Measurements from ENCODE around the gene HOXD1.

Gene HOXD1

DNA sequence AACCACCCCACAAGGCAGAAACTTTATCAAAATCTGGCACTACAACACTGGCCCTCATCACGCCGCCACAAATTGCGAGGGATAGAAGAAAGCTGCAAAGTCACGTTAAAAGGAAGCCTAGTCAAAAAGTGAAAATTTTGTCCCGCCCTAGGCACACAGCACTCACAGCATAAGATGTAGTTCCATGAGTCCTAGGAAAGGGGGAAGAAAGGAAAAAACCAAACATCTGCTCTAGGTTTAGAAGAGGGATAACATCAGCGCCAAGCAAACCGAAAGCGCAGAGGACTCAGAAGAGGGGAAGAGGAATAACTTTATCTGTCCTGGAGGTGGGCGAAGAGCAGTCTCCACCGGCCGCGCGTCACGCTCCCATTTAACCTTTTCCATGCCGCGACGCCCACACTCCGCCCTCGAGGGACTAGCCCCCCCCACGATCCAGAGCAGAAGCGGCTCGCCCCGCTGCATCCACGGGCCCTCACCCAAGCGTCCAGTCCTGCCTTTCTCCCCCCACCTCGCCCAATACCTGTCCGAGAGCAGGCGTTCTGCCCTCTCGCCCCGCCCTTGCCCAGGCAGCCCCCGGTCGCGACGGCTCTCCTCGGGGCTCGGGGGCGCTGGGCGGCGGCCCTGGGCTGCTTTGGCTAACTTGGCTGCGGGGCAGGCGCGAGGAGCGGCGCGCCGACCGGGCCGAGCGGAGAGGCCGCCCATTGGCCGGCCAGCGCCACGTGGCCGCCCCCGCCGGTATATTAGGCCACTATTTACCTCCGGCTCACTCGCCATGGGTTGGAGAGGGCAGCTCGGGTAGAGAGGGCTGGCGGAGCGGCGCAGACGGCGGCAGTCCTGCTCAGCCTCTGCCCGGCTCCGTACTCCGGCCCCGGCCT lies at the start of gene HOXD1:
Gene HOXD1 (plus strand): TSS at position 770 of the 875 bp plus-strand sequence. CDS start 134 bp downstream, outside the sequence.
- no peak for DNase-seq (ENCODE audit: low read depth)

DNA sequence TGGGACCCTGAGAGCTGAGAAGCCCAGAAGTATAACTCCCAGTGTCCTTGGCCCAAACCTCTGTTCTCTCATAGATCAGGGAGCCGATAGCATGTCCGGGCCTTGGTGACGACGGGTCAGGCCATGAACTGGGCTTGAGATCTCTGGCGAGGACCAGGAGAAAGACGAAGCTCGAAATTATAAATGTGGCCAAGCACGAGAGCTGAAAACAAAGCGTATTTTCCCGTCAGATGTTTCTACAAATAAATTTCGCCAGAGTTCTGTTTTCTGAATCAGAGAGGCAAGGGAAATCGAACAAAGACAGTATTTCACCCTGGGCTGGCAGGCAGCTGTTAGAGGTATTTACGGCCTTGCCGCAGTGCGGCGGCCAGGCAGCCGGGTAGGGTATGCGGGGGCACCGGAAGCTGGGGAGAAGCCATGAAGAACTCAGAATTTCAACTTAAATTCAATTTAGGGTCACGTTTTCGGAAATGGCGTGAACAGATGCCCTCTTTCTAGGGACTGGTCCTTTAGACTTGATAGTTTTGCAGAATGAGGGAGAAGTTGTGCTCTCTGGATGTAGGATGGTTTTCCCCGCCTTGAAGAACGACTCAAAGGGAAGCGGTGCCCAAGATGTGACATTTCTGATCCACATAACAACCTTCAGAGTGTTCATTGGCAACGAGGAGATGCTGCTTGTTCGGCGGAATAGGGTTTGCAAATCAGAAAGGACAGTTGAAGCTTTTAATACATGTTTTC lies 49.4 kb upstream of the HOXD1 start:
- no peak for DNase-seq (ENCODE audit: low read depth)

DNA sequence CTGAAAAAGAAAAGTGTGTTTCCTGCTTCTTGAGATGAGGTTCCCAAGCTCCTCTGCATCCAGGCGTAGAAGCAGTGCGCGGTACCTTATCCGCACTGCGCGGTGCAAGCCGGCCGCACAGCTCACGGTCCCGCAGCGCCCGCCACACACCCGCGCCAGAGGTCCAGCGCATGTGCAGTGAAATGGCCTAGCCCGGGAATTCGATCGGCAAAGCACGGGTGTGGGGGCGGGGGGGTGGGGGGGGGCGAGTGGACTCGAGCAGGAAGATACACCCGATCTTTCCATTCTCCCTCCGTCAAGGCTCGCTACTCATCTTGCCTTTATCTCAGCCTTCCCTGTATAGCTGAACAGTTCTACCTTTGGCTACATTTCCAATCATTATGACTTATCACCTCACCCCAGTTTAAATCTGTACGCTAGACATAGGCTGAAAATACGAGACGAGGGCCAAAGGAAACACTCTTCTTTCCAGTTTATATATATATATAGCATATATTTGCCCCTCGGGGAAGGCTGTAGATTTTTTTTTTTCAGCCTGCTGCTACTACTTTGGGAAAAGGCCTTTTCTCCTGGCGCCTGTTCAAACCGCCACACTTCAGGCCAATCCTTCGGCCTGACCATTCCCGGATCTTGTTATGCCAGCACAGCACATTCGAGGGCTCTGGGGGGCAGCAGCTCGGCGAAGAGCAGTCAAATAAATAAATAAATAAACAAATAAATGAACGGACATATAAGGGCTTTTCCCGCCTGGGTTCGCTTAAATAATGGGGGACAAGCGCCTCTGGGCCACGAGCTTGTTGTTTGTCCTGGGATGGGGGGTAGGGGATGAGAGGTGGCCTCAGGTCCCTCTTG lies 48.6 kb upstream of the HOXD1 start:
- DNase-seq (ENCODE audit: low read depth), result no peak

DNA sequence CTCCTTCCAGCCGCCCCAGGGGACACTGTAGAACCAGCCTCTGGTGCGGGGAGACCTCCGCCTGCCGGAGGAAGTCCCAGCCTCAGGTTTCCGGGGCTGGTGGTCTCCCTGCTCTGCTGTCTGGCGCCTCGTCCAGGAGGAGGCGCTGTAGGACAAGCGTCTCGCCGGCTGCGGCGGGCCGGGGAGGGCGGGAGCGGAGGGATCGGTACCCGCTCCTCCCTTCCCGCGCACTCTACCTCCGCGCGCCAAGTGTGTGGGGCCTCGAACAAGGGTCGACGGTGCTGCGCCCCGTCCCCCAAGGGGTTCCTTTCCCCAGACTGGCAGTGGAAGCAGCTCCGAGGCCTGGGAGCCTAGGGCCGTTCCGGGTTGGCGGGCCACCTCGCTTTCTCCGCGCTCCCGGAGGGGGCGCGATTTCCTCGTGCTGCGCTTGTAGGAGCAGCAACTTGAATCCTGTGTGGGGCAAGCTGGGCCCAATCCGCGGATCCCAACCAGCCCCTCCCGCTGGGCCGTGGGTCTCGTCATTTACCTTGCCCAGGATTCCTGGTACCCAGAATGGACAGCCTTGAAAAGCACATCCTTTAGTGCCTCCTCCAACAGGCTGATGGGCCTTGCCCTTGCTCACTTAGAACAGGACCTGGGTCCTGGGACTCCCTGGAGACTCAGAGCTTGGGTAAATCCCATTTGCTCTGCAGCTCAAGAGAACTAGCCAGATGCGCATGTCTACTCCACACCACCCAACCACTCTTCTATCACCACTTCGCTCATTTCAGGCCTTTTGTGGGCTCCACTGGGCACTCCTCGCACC lies 47.8 kb upstream of the HOXD1 start:
- DNase-seq (ENCODE audit: low read depth), result peak; percentile 42

DNA sequence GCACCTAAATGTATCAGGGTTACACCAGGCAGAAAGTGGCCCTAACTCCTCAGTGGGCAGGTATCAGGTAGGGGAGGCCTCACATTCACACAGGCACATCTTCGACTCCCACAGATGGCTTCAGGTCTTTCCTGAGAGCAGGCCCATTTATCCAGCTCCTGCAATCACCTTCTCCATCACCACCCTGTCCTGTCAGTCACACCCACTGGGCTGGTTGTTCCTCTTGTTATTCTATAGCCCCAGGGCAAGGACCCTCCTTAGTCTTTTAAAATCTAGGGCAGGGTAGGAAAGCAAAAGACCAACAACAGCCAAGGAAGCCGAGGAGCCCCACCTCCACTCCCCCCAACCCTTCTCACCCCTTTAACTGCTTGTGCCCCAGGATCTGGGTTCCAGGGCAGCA lies 46.2 kb upstream of the HOXD1 start:
- no peak for DNase-seq (ENCODE audit: low read depth)

DNA sequence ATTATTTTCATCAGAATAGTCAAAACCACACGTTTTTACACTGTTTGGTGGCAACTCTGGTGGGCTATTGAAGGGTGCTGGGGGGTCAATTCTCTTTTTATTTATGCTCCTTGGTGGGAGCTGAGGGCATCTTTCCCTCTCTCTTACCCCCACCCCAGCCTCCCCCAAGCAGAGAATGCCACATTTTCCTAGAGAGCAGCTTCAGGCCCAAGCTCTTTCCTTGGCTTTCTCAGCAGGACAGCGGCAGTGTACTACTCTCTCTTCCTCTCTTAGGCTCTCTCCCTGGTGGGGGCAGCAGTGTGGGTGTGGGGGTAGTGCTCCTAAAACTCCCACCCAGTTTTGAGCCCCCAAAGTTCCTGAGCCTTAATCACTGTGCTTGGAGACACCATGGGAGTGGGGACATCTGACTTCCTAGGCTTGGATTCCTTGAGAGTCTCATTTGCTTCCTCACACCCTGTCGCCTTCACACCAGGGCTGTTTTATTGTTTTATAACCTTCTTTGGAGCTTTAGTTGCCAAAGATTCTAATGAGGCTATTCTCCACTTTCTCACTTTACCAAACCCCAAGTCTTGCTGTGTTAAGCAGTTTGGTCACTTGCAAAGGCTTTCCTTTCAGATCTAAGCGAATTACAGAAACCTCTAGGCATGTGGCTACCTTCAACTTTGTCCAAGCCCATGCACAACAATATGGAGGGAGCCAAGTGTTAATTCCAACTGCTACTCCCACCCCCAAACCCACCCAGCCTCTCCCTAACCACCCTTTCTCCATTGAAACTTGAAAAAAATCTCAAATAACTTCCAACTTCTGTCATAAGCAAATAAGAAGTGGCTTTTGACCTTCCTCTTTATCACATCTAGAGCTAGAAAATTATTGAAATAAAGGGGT lies 43.1 kb upstream of the HOXD1 start:
- DNase-seq (ENCODE audit: low read depth), result no peak

DNA sequence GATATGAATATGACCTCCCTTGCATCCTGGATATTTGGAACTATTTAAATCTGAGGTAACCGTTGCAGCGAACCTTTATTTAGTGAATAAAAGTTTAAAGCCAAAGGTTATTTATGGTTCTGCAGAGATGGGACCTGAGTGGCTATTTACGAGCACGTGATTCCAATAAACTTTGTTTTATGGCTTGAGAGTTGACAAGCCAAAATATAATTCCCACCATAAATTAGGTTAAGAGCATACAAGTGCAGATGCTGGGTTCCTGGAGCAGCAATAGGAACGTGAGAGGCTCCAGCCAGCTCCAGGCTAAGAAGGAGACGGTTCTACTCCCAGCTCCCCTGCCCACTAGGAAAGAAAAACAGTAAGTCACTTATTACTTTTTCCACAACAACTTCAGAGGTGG lies 42.4 kb upstream of the HOXD1 start:
- no peak for DNase-seq (ENCODE audit: low read depth)

DNA sequence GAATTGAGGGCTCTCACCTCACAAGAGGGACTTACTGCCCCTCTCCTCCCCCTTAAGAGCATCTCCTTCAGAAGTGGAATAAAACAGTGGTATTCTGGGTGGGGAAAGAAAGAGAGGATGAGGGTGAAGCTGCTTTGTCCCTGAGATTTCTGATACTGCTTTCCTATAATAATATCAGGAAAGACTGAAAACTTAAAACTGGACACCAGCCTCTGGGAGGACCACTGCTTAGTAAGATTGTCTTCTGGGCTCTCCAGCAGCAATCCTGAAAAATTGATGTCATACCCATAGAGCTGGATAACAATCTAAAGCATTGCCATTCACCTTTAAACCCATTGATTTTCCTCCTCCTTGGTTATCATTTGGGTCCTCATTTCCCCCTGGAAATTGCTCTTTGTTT lies 41.8 kb upstream of the HOXD1 start:
- DNase-seq (ENCODE audit: low read depth), result no peak

DNA sequence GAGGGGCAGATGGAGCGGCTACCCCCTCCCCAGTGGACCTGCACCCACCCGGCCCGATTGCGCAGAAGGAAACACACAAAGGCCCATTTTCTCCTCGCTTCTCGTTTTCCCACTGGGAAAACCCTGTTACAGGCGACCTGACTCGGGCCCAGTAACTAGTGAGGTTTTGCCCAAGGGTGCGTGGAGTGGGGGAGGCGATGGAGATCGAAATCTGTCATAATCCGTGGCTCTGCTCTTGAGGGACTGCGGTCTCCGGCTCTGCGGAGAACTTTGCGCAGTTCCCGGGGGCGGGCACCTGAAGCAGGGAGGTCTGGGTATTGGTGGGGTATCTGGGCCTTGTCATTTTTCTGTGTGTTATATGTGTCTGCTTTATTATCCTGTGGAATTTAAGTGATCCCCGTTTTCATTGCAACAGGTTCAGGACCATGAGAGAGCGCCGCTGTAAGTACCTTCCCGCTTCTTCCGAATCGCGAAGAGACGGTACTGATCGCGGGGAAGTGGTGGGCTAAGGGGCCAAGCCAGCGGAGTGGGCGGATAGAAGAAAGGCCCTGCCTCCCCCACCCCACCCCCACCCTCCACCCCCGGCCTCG lies 41.2 kb upstream of the HOXD1 start:
- no peak for DNase-seq (ENCODE audit: low read depth)

DNA sequence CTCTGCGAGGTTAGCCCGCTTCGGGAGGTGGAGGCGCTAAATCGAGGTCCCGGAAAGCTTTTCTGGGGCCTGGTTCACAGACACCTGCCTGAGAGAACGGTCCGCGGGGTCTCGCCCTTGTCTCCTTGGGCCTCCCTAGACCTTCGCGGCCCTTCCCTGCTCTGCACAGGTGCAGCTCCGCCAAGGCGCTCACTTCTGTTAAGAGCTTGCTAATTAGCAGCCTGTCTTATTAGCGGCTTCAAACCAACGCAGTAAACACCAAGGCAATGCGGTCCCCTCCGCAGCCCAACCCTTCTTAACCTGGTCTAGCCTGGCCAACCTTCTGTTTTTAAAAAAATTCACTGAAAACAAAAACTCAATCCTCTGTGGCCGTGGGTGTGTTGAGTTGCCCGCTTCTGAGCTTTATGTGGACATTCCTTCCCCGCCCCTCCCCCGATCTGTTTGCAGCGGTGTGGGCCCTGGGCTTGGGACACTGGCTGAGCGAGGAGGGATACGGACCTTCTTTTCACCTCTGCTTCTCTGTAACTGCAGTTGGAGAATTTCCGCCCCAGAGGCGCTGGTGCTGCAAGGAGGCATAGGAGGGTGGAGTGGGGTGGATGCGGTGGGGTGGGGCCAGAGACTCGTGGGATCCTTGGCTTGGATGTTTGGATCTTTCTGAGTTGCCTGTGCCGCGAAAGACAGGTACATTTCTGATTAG lies 40.5 kb upstream of the HOXD1 start:
- DNase-seq (ENCODE audit: low read depth), result no peak

DNA sequence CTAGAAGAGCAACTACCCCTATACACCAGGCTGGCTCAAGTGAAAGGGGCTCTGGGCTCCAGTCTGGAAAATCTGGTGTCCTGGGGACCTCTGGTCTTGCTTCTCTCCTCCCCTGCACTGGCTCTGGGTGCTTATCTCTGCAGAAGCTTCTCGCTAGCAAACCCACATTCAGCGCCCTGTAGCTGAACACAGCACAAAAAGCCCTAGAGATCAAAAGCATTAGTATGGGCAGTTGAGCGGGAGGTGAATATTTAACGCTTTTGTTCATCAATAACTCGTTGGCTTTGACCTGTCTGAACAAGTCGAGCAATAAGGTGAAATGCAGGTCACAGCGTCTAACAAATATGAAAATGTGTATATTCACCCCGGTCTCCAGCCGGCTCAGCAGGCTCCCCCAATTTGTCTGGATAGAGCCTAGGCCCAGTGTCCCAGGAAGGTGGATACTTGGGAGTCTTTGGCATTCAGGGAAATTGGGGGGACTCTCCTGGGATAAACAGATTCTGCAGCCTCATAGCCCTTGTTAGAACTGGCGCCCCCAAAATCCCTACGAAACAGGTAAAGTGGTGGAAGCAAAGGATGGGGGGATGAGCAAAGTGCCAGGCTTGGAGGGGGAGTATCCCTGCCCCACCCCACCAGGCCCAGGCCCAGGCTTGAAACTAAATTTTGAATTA lies 39.6 kb upstream of the HOXD1 start:
- DNase-seq (ENCODE audit: low read depth), result no peak

DNA sequence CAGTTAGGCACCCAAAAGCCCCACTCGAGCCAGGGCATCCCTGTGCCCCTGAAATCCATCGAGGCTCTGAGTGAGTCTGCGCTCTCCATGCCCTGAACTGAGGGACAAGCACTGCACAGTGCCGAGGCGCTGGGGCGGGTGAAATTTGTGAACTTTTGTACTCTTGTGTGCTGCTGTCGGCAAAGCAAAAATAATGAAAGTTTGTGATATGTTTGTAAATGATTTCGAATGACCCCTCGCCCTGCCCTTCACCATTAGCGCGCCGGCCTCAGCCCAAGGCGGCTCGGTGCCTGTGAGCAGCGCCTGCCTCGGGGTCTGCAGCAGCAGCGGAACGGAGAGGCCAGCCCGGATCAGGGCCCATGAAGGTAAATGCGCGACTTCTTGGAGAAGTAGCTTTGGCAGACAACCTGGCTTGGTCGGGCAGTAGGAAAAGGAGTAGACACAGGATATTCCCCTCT lies 39.0 kb upstream of the HOXD1 start:
- DNase-seq (ENCODE audit: low read depth), result no peak

DNA sequence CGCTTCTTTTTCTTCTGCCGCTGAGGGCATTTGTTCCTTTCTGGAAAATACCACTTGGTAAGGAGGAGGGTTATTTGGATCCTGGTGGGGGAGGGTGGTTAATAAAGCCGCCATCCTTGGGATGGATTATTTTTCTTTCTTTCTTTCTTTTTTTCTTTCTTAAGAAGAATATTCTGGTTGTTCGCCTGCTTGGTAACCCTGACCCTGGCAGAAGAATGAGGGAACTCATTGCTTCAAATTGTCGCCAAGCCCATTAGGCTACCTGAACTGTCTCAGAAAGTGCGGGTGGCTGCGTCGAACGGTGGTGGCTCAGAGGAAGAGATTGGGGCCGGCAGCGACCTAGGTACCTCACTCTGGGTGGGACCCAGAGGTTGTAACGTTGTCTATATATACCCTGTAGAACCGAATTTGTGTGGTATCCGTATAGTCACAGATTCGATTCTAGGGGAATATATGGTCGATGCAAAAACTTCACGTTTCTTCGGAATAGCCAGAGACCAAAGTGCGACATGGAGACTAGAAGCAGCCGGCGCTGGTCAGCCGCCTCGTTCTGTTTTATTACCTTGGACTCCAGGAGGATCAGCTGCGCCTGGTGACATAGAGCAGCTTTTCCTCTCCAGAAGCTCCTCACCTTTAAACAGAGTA lies 38.4 kb upstream of the HOXD1 start:
- no peak for DNase-seq (ENCODE audit: low read depth)

DNA sequence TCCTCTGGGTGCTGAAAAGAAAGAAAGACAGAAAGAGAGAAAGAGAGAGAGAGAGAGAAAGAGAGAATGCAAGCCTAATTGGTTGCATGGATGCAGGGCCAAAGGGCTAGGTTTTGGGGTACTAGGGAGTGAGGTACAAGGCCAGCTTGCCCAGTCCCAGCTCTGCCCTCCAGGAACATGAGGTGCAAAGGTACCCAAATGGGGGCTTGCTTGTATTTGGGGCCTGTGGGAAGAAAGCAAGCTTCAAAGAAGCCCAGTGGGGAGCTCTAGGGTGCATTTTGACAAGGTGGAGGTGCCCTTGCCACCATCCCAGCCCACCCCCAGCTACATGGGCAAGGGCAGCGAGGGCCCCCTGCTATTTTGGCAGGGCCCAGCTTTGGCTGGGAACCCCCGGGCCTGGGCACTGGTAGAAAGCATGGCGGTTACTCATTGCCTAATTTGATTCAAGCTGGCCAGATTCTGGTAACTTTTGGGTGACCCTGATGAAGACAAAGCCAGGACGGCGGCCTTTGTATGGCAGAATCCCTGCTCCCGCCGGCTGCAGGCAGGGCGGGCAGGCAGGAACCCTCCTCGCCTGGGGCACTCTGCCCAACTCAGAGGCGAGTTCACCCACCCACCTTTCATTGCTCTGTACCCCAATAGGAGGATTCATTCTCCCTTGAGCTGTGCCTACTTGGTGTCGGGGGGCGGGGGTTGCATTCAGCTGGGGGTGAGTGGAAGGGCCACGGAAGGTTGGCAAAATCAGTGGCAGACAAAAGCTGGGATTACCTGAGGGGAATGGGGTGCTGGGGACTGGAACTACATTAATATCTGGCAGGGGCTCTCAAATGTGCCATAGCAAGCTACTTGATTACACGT lies 37.7 kb upstream of the HOXD1 start:
- DNase-seq (ENCODE audit: low read depth), result no peak

DNA sequence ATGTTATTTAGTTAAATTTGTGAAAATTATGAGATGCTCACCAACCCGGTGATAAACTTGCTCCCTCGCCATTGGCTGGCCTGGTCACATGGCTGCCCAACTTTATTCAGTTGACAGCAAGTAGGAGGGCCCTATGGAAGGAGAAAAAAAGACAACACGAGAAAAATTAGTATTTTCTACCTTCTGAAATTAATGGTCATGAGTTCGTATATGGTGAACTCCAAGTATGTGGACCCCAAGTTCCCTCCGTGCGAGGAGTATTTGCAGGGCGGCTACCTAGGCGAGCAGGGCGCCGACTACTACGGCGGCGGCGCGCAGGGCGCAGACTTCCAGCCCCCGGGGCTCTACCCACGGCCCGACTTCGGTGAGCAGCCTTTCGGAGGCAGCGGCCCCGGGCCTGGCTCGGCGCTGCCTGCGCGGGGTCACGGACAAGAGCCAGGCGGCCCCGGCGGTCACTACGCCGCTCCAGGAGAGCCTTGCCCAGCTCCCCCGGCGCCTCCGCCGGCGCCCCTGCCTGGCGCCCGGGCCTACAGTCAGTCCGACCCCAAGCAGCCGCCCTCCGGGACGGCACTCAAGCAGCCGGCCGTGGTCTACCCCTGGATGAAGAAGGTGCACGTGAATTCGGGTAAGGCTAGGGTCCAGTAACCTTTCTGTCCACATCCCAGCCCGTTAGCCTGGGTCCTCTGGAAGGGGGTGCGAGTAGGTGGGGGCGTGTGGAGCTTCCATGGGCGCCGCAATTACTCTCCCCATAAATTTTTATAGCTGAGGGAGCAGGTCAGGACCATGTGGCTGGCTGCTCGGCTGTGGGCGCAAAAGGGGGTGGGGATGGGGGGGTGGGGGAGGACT lies 36.8 kb upstream of the HOXD1 start, which contains the start of gene HOXD4:
Gene HOXD4 (plus strand): TSS at position 109 of the 846 bp plus-strand sequence. CDS start 84 bp downstream, at position 193.
- no peak for DNase-seq (ENCODE audit: low read depth)
